IMR-90 (cell line): ENCODE results near the gene CYP2F1. TPM values are rescaled to one million over a fixed set of nuclear protein-coding genes. Genes with fewer than 3 reads are reported as not detected.

Experiments used
- ATAC-seq: fragments of 200-7000 bp; cut with Tn5 transposase; 2 replicates; pipeline ENCODE4 v1.9.1; 2020; ENCODE audit warnings: low read depth, mild to moderate bottlenecking, moderate library complexity
- BruUV-seq: library from RNA; stranded (reverse); fragments of 400-500 nt; replicated peaks from 2 replicates; lab custom pipeline; 2021; lab: Mats Ljungman, UMichigan
- CTCF ChIA-PET: fragments of 300-600 bp; formaldehyde crosslinking; extraction: SDS; loops from one replicate; lab custom pipeline; 2021; ENCODE audit warnings: antibody characterized with exemption; lab: Yijun Ruan, JAX
- POLR2A ChIA-PET: fragments of 300-600 bp; sonication (Branson Sonifier 250); formaldehyde crosslinking; loops from one replicate; lab custom pipeline; 2022; ENCODE audit warnings: antibody characterized with exemption; ENCODE audit not compliant: unreplicated experiment; lab: Charles Lee
- DNase-seq: peaks from one replicate; pipeline ENCODE4 v3.0.0; 2013
- H2AFZ ChIP-seq: replicated peaks from 2 replicates; pipeline ENCODE3; 2013; ENCODE audit warnings: low read length, mild to moderate bottlenecking; ENCODE audit not compliant: poor library complexity
- H2AK5ac ChIP-seq: 2 replicates; pipeline ENCODE4 v1.6.1; 2013; ENCODE audit warnings: low read depth, low read length, inconsistent platforms
- H2AK9ac ChIP-seq: replicated peaks from 2 replicates; pipeline ENCODE3; 2013; ENCODE audit warnings: mild to moderate bottlenecking, low read depth, low read length, moderate library complexity; ENCODE audit not compliant: poor library complexity
- H2BK120ac ChIP-seq: 2 replicates; pipeline ENCODE4 v1.6.1; 2013; ENCODE audit warnings: low read depth, low read length, inconsistent platforms
- H2BK15ac ChIP-seq: 3 replicates; pipeline ENCODE4 v1.6.1; 2013; ENCODE audit warnings: low read depth, low read length, inconsistent platforms
- H2BK20ac ChIP-seq: 2 replicates; pipeline ENCODE4 v1.6.1; 2013; ENCODE audit warnings: low read depth, mild to moderate bottlenecking, inconsistent platforms, low read length, moderate library complexity
- H2BK5ac ChIP-seq: 2 replicates; pipeline ENCODE4 v1.6.1; 2013; ENCODE audit warnings: mild to moderate bottlenecking, low read depth, low read length, inconsistent platforms; ENCODE audit not compliant: poor library complexity, severe bottlenecking
- H3K14ac ChIP-seq: replicated peaks from 2 replicates; pipeline ENCODE4 v1.6.1; 2013; ENCODE audit warnings: low read depth, low read length, inconsistent platforms
- H3K18ac ChIP-seq: 2 replicates; pipeline ENCODE4 v1.6.1; 2013; ENCODE audit warnings: low read depth, low read length, control low read depth
- H3K23ac ChIP-seq: 2 replicates; pipeline ENCODE4 v1.6.1; 2013; ENCODE audit warnings: low read depth, low read length, inconsistent platforms
- H3K27ac ChIP-seq: 2 replicates; pipeline ENCODE4 v1.5.1; 2013; ENCODE audit warnings: mild to moderate bottlenecking, control low read depth, low read length; ENCODE audit not compliant: insufficient read depth
- H3K27me3 ChIP-seq: 2 replicates; pipeline ENCODE4 v1.6.1; 2013; ENCODE audit warnings: low read length; ENCODE audit not compliant: control insufficient read depth, insufficient read depth
- H3K36me3 ChIP-seq: 2 replicates; pipeline ENCODE4 v1.6.1; 2013; ENCODE audit warnings: low read length, mixed read lengths; ENCODE audit not compliant: control insufficient read depth, insufficient read depth
- H3K4ac ChIP-seq: 2 replicates; pipeline ENCODE4 v1.6.1; 2013; ENCODE audit warnings: low read depth, low read length, inconsistent platforms
- H3K4me1 ChIP-seq: 2 replicates; pipeline ENCODE4 v1.6.1; 2013; ENCODE audit warnings: low read length, mixed read lengths; ENCODE audit not compliant: control insufficient read depth, insufficient read depth
- H3K4me2 ChIP-seq: 2 replicates; pipeline ENCODE4 v1.6.1; 2013; ENCODE audit warnings: low read depth, mild to moderate bottlenecking, control low read depth, low read length, moderate library complexity
- H3K4me3 ChIP-seq: 2 replicates; pipeline ENCODE4 v1.5.1; 2013; ENCODE audit warnings: low read depth, mild to moderate bottlenecking, control low read depth, low read length, moderate library complexity; ENCODE audit not compliant: insufficient read depth
- H3K56ac ChIP-seq: 2 replicates; pipeline ENCODE4 v1.6.1; 2013; ENCODE audit warnings: low read length, inconsistent platforms; ENCODE audit not compliant: insufficient read depth; ENCODE audit errors: extremely low read depth
- H3K79me1 ChIP-seq, 2 experiments: 2 replicates each; pipeline ENCODE4 v1.6.1; 2013; ENCODE audit warnings: low read length in 2 of 2, inconsistent platforms in 1 of 2, low read depth in 1 of 2
- H3K9ac ChIP-seq: 2 replicates; pipeline ENCODE4 v1.6.1; 2013; ENCODE audit warnings: low read depth, low read length, control low read depth
- H3K9me1 ChIP-seq: 2 replicates; pipeline ENCODE4 v1.6.1; 2013; ENCODE audit warnings: low read length, inconsistent platforms; ENCODE audit not compliant: insufficient read depth
- H3K9me3 ChIP-seq: 2 replicates; pipeline ENCODE4 v1.6.1; 2013; ENCODE audit warnings: low read length; ENCODE audit not compliant: control insufficient read depth, insufficient read depth
- H4K20me1 ChIP-seq: 2 replicates; pipeline ENCODE4 v1.6.1; 2013; ENCODE audit warnings: low read length, inconsistent platforms; ENCODE audit not compliant: insufficient read depth
- H4K5ac ChIP-seq: 2 replicates; pipeline ENCODE4 v1.6.1; 2013; ENCODE audit warnings: mild to moderate bottlenecking, low read depth, low read length, control low read depth
- H4K8ac ChIP-seq, 2 experiments: 2 replicates each; pipeline ENCODE4 v1.6.1; 2013; ENCODE audit warnings: low read depth in 2 of 2, low read length in 2 of 2, control low read depth in 1 of 2, inconsistent platforms in 1 of 2
- H4K91ac ChIP-seq: 2 replicates; pipeline ENCODE4 v1.6.1; 2013; ENCODE audit warnings: low read depth, low read length, inconsistent platforms; ENCODE audit not compliant: insufficient read depth
- BHLHE40 ChIP-seq: fragments of 150-350 bp; IDR thresholded peaks from 2 replicates; pipeline ENCODE4 v1.6.1; 2016; ENCODE audit warnings: mild to moderate bottlenecking, low read depth, low read length
- CEBPB ChIP-seq: IDR thresholded peaks from 2 replicates; pipeline ENCODE4 v1.6.1; 2012; ENCODE audit warnings: low read depth, low read length, improper control_type of control experiment
- CHD1 ChIP-seq: IDR thresholded peaks from 2 replicates; pipeline ENCODE4 v1.6.1; 2012; ENCODE audit warnings: low read depth, low read length, improper control_type of control experiment
- ELK1 ChIP-seq: fragments of 150-350 bp; IDR thresholded peaks from 2 replicates; pipeline ENCODE4 v1.6.1; 2016; ENCODE audit warnings: low read depth, mild to moderate bottlenecking, low read length, moderate library complexity, borderline replicate concordance
- FOS ChIP-seq: fragments of 150-350 bp; IDR thresholded peaks from 2 replicates; pipeline ENCODE4 v1.6.1; 2016; ENCODE audit warnings: low read depth, low read length
- MAFK ChIP-seq: IDR thresholded peaks from 2 replicates; pipeline ENCODE4 v1.6.1; 2012; ENCODE audit warnings: low read depth, low read length, improper control_type of control experiment
- MAZ ChIP-seq: IDR thresholded peaks from 2 replicates; pipeline ENCODE4 v1.6.1; 2012; ENCODE audit warnings: low read depth, mild to moderate bottlenecking, low read length, improper control_type of control experiment, moderate library complexity, borderline replicate concordance
- MXI1 ChIP-seq: IDR thresholded peaks from 2 replicates; pipeline ENCODE4 v1.6.1; 2012; ENCODE audit warnings: low read depth, mild to moderate bottlenecking, low read length, moderate library complexity, borderline replicate concordance
- NFE2L2 ChIP-seq: fragments of 150-350 bp; IDR thresholded peaks from 2 replicates; pipeline ENCODE4 v1.6.1; 2016; ENCODE audit warnings: low read depth, mild to moderate bottlenecking, low read length
- POLR2A ChIP-seq: IDR thresholded peaks from 2 replicates; pipeline ENCODE4 v1.6.1; 2012; ENCODE audit warnings: mild to moderate bottlenecking, low read depth, low read length
- RAD21 ChIP-seq: IDR thresholded peaks from 2 replicates; pipeline ENCODE4 v1.6.1; 2012; ENCODE audit warnings: low read length, improper control_type of control experiment
- RCOR1 ChIP-seq: IDR thresholded peaks from 2 replicates; pipeline ENCODE4 v1.6.1; 2012; ENCODE audit warnings: mild to moderate bottlenecking, low read length, improper control_type of control experiment; ENCODE audit not compliant: insufficient replicate concordance
- RFX5 ChIP-seq: IDR thresholded peaks from 2 replicates; pipeline ENCODE4 v1.8.0; 2012; ENCODE audit warnings: low read depth, mild to moderate bottlenecking, low read length, moderate library complexity
- SMC3 ChIP-seq: fragments of 150-350 bp; IDR thresholded peaks from 2 replicates; pipeline ENCODE4 v1.6.1; 2016; ENCODE audit warnings: low read depth, mild to moderate bottlenecking, antibody characterized with exemption, low read length, moderate library complexity
- WGBS, 2 experiments: methylation state at CpG; one replicate each; pipeline versions ENCODE4 v1.1.5 to v1.1.7; 2013; ENCODE audit warnings: missing lambda C conversion rate in 2 of 2; ENCODE audit not compliant: insufficient read length in 1 of 2; ENCODE audit errors: extremely low coverage in 2 of 2; 5-methylcytosine and 5-hydroxymethylcytosine counted together
- dilution Hi-C: fragments of 300-500 bp; cut with HindIII; formaldehyde crosslinking; loops from one replicate; pipeline ENCODE4 v1.14.3; 2018; ENCODE audit warnings: low sequenced_read_pairs; ENCODE audit not compliant: unreplicated experiment
- in situ Hi-C: fragments of 300-500 bp; cut with MboI; formaldehyde crosslinking; loops from 3 replicates; pipeline ENCODE4 v1.14.3; 2019; ENCODE audit warnings: low sequenced_read_pairs, inconsistent platforms, mixed read lengths
- intact Hi-C: fragments of 100-400 bp; cut with micrococcal nuclease; formaldehyde crosslinking; loops from 2 replicates; pipeline ENCODE4 v1.10.0; 2022
- polyA plus RNA-seq, 3 experiments: library from polyadenylated mRNA; depleted of rRNA; stranded (reverse); fragments of >200 nt; gene quantifications; 2 replicates each; pipeline ENCODE4 v1.2.3, GENCODE V29; 2012; ENCODE audit warnings: low replicate concordance in 1 of 3
- total RNA-seq: library from RNA; depleted of rRNA; stranded (reverse); fragments of >200 nt; gene quantifications from 2 replicates; pipeline ENCODE4 v1.2.3, GENCODE V29; 2012
- TF ChIP-seq, protein P1 (sequence below): fragments of 150-350 bp; IDR thresholded peaks from 2 replicates; pipeline ENCODE4 v1.6.1; 2017; ENCODE audit warnings: mild to moderate bottlenecking, antibody characterized with exemption, low read length, low read depth
- TF ChIP-seq, protein P2 (sequence below): conservative IDR thresholded peaks from 2 replicates; pipeline ENCODE4 v1.5.1; 2012; ENCODE audit warnings: mild to moderate bottlenecking, low read depth, low read length, improper control_type of control experiment

The CYP2F1 gene
- total and polyA plus RNA-seq, 2 of the 4 experiments (the other 2 are of a cell fraction) = not detected

GRCh38 chr19:41149831-41150230 is 35.6 kb downstream of the CYP2F1 start:
- intact Hi-C loops (no loop called here), in situ Hi-C loops (loop anchor here (10.0 kb wide), 1 partner anchor 495 kb away; no protein-coding TSS in a partner anchor), dilution Hi-C loops (no loop called here)
- TF ChIP-seq NFE2L2 = no peak
- no peak for TF ChIP-seq CHD1
- TF ChIP-seq MXI1 = no peak
- TF ChIP-seq CEBPB = no peak
- no peak for TF ChIP-seq POLR2A
- TF ChIP-seq MAFK = no peak
- TF ChIP-seq ELK1 = no peak
- TF ChIP-seq MAZ = no peak
- TF ChIP-seq BHLHE40 = no peak
- no peak for TF ChIP-seq SMC3
- TF ChIP-seq, protein P1, sequence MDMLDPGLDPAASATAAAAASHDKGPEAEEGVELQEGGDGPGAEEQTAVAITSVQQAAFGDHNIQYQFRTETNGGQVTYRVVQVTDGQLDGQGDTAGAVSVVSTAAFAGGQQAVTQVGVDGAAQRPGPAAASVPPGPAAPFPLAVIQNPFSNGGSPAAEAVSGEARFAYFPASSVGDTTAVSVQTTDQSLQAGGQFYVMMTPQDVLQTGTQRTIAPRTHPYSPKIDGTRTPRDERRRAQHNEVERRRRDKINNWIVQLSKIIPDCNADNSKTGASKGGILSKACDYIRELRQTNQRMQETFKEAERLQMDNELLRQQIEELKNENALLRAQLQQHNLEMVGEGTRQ = no peak
- no peak for TF ChIP-seq RCOR1
- TF ChIP-seq RFX5 = no peak
- TF ChIP-seq, protein P2, sequence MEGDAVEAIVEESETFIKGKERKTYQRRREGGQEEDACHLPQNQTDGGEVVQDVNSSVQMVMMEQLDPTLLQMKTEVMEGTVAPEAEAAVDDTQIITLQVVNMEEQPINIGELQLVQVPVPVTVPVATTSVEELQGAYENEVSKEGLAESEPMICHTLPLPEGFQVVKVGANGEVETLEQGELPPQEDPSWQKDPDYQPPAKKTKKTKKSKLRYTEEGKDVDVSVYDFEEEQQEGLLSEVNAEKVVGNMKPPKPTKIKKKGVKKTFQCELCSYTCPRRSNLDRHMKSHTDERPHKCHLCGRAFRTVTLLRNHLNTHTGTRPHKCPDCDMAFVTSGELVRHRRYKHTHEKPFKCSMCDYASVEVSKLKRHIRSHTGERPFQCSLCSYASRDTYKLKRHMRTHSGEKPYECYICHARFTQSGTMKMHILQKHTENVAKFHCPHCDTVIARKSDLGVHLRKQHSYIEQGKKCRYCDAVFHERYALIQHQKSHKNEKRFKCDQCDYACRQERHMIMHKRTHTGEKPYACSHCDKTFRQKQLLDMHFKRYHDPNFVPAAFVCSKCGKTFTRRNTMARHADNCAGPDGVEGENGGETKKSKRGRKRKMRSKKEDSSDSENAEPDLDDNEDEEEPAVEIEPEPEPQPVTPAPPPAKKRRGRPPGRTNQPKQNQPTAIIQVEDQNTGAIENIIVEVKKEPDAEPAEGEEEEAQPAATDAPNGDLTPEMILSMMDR = no peak
- TF ChIP-seq RAD21 = no peak
- TF ChIP-seq FOS = no peak
- Histone ChIP-seq H3K23ac (no peak overlapping the region), H2BK15ac (no peak overlapping the region), H3K18ac (no peak overlapping the region), H3K4me2 (no peak overlapping the region), H3K9ac (no peak overlapping the region), H4K91ac (no peak overlapping the region), H3K4ac (no peak overlapping the region), H3K36me3 (no peaks in the 10 kb centered on the region), H3K4me3 (no peak overlapping the region), H3K56ac (no peak overlapping the region), H2BK120ac (no peak overlapping the region), H3K9me3 (no peaks in the 10 kb centered on the region), H4K20me1 (no peaks in the 10 kb centered on the region), H2AK5ac (no peak overlapping the region), H3K14ac (no peak overlapping the region), H2AK9ac (no peak overlapping the region), H3K4me1 (no peaks in the 10 kb centered on the region), H4K8ac (no peak overlapping the region), H3K27ac (no peak overlapping the region), H4K5ac (no peak overlapping the region), H2AFZ (no peak overlapping the region), H3K79me1 (no peaks in the 10 kb centered on the region), H2BK20ac (no peak overlapping the region), H3K9me1 (no peaks in the 10 kb centered on the region), H3K27me3 (no peaks in the 10 kb centered on the region; the same call in 1 of the 2 replicates), H2BK5ac (no peak overlapping the region)
- CTCF ChIA-PET = interaction anchor here (1.3 kb wide), 1 partner anchor 515 kb away, joined by 3 read pairs; no protein-coding TSS in a partner anchor
- no TSS peak for BruUV-seq
- ATAC-seq = no peak
- POLR2A ChIA-PET = no interaction called here
- DNase-seq = no peak
- WGBS, 2 experiments = no CpG with 5 or more reads among the region's 2 CpGs
